Transverse colon (tissue), 3 donors: ENCODE data around the gene DCANP1.

Experiments
- EP300 ChIP-seq: sonication (generic); formaldehyde crosslinking; IDR thresholded peaks from one replicate; pipeline ENCODE4 v1.6.1; 2017; ENCODE audit warnings: antibody characterized with exemption, low read depth
- TF ChIP-seq, protein P1 (sequence below), 5 experiments: fragments of 200-600 bp in 3 of 5; fragments of 450-650 bp in 2 of 5; sonication (generic) in 3 of 5; IDR thresholded peaks; 1 replicate in 2 of 5; 2 replicates in 3 of 5; pipeline ENCODE4 v1.5.1; 2016 to 2017; ENCODE audit warnings: antibody characterized with exemption in 5 of 5, inconsistent platforms in 3 of 5, mild to moderate bottlenecking in 2 of 5, moderate library complexity in 1 of 5

DNA sequence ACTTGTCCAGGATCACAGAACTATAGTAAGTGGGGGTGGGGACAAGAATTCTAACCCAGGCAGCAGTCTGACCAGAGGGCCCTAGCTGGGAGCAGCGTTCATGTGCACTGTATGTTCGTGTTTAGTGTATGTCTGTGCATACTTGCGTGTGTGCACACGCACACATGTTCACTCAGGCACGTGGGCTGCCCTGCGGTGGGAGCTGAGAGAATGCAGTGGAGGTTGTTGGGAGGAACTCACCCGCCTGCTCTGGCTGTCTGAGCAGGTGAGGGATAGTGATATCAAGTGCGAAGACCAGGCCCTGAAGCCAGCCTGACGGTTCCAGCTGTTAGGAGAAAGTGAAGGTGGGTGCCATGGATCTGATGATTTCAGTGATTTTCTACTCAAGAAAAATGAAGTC lies 942 bp downstream of the DCANP1 start:
- no peak for TF ChIP-seq EP300
- TF ChIP-seq, protein P1, sequence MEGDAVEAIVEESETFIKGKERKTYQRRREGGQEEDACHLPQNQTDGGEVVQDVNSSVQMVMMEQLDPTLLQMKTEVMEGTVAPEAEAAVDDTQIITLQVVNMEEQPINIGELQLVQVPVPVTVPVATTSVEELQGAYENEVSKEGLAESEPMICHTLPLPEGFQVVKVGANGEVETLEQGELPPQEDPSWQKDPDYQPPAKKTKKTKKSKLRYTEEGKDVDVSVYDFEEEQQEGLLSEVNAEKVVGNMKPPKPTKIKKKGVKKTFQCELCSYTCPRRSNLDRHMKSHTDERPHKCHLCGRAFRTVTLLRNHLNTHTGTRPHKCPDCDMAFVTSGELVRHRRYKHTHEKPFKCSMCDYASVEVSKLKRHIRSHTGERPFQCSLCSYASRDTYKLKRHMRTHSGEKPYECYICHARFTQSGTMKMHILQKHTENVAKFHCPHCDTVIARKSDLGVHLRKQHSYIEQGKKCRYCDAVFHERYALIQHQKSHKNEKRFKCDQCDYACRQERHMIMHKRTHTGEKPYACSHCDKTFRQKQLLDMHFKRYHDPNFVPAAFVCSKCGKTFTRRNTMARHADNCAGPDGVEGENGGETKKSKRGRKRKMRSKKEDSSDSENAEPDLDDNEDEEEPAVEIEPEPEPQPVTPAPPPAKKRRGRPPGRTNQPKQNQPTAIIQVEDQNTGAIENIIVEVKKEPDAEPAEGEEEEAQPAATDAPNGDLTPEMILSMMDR (IDR thresholded peaks at IDR 0.05), result no peak
